ENCODE measurements around the gene UCKL1.

The UCKL1 gene

DNA sequence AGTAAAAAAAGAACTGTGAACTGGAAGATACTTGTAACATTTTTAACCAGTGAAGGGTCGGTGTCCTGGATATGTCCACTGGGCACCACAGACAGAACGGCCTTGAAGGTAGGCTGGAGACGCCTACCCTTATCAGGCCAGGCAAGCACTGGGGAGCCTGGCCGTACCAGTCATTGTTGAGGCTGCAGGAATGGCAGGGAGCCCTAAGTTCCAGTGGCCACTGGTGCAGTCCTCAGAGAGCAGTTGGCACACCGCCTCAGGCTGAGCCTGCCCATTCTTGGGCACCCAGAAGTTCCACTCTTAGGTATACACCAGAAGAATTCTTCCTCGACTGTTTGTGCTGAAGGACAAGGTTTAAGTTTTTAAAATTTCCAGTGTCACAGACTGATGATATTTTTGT is 40.7 kb downstream of the UCKL1 start:
- TF ChIP-seq, protein P1, sequence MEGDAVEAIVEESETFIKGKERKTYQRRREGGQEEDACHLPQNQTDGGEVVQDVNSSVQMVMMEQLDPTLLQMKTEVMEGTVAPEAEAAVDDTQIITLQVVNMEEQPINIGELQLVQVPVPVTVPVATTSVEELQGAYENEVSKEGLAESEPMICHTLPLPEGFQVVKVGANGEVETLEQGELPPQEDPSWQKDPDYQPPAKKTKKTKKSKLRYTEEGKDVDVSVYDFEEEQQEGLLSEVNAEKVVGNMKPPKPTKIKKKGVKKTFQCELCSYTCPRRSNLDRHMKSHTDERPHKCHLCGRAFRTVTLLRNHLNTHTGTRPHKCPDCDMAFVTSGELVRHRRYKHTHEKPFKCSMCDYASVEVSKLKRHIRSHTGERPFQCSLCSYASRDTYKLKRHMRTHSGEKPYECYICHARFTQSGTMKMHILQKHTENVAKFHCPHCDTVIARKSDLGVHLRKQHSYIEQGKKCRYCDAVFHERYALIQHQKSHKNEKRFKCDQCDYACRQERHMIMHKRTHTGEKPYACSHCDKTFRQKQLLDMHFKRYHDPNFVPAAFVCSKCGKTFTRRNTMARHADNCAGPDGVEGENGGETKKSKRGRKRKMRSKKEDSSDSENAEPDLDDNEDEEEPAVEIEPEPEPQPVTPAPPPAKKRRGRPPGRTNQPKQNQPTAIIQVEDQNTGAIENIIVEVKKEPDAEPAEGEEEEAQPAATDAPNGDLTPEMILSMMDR (conservative IDR thresholded peaks at IDR 0.05; ENCODE audit: control insufficient read depth, insufficient read depth, low read depth, low read length): no peak
- DNase-seq (ENCODE audit: low read depth): no peak
- no peak overlapping the region for H3K4me3 ChIP-seq (ENCODE audit: control insufficient read depth, low read depth, low read length)

DNA sequence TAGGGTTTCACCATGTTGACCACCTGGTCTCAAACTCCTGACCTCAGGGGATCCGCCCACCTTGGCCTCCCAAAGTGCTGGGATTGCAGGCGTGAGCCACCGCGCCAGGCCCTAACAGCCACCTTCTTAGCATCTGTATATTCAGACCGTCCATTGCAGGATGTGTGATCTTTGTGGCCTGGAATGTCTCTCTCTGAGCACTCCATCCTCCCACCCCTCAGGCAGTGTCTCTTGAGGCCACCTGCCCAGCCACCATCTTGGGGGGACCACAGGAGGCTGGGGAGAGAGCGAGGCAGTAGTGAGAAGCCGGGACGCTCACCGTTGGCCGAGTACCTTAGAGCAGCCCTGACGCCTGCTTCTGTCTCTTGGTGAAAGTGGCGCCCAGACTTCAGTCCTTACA is 42.4 kb downstream of the UCKL1 start:
- no peak for DNase-seq (ENCODE audit: low read depth)
- no peak overlapping the region for H3K4me3 ChIP-seq (ENCODE audit: control insufficient read depth, low read depth, low read length)
- TF ChIP-seq, protein P1 (conservative IDR thresholded peaks at IDR 0.05; ENCODE audit: control insufficient read depth, insufficient read depth, low read depth, low read length): no peak

DNA sequence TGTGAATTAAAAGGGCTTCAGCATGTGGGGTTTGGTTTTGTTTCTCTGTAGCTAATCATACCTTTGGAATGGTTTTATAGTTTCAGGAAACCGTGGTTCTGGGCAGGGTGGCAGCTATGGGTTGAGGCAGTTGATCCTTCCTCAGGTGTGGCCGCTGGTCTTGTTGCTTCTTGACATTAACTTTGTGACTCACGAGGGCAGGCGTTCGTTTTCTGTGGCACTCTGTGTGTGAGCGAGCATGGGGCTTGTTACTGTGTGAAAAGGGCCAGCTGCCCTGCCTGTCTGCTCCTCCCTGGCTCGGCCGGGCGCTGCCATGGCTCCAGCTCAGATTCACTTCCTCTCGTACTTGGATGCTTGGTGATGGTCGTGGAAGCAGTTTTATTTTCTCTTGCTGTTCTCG is 45.0 kb downstream of the UCKL1 start:
- peak; percentile 24 for DNase-seq (ENCODE audit: low read depth)
- no peak overlapping the region for H3K4me3 ChIP-seq (ENCODE audit: control insufficient read depth, low read depth, low read length)
- TF ChIP-seq, protein P1 (conservative IDR thresholded peaks at IDR 0.05; ENCODE audit: control insufficient read depth, insufficient read depth, low read depth, low read length): no peak

DNA sequence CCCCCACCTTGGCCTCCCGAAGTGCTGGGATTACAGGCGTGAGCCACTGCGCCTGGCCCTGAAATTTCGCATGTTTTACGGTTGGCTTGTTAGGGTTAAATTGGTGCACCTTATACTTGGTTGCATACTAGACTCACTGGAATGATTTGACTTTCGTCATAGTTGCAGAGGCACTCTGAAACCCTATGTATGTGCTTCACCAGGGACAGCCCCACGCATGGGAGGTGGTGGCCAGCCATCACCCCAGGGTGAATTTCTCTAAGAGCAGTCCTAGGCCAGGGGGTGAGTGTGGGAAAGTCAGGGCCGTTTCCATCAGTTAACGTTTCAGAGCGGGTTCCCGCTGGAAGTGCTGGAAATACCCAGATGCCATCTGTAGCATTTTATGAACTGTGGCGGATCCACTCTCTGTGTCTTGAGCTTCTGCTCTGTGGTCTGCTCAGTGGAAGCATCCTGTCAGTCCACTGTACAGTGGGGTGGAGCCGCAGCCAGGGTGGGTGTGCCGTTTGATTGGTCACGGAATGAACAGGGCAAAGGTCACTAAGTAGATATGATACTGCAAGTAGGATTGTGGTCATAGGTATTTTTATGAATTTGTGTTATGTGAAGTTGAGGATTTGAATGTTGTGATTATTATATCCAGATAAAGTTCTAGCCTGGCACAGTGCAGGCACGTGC is 48.1 kb downstream of the UCKL1 start:
- TF ChIP-seq, protein P1 (conservative IDR thresholded peaks at IDR 0.05; ENCODE audit: control insufficient read depth, insufficient read depth, low read depth, low read length): no peak
- no peak for DNase-seq (ENCODE audit: low read depth)
- H3K4me3 ChIP-seq (ENCODE audit: control insufficient read depth, low read depth, low read length): no peak overlapping the region

DNA sequence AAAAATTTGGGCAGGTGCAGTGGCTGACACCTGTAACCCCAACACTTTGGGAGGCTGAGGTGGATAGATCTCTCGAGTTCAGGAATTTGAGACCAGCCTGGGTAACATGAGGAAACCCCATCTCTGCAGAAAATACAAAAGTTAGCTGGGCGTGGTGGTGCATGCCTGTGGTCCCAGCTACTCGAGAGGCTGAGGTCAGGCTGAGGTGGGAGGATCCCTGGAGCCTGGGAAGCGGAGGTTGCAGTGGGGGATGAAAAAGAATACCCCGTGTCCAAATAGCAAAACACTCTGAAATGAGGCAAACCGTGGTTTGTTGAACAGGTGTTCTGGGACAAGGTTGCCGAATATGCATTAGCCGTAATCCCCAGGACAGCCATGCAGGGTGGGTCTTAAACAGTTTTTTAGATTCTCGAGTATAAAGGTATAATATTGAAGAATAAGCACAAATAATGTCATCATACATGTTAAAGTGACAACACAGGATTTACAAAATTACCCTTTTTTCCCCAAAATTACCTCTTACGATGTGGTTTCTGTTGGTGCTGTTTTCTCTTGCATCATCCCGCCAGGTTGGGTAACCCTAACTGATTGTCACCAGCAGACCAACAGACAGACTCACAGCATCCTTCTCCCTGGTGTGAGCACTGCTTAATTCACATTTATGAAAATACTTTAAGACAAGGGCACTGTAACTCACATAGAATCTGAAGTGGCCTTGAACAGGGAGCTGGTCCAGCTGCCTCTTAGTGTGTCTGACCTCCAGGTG is 52.2 kb downstream of the UCKL1 start:
- no peak overlapping the region for H3K4me3 ChIP-seq (ENCODE audit: control insufficient read depth, low read depth, low read length)
- DNase-seq (ENCODE audit: low read depth): no peak
- TF ChIP-seq, protein P1 (conservative IDR thresholded peaks at IDR 0.05; ENCODE audit: control insufficient read depth, insufficient read depth, low read depth, low read length): no peak

DNA sequence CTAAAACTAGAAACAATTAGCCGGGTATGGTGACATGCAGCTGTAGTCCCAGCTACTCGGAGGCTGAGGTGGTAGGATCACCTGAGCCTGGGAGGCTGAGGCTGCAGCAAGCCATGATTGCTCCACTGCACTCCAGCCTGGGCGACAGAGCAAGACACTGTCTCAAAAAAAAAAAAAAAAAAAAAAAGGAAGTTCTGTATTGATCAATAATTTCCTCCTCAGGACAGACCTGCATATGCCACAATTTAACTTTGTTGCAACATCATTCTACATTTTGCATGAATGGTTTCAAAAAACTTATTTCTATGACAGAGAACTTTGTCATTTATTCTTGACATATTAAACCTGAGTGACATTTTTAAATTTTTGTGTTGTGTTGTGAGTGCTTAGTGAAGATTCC is 55.8 kb downstream of the UCKL1 start:
- DNase-seq (ENCODE audit: low read depth): no peak
- no peak overlapping the region for H3K4me3 ChIP-seq (ENCODE audit: control insufficient read depth, low read depth, low read length)
- TF ChIP-seq, protein P1 (conservative IDR thresholded peaks at IDR 0.05; ENCODE audit: control insufficient read depth, insufficient read depth, low read depth, low read length): no peak
